ENCODE measurements around the gene SLC24A2. TPM values are rescaled to one million over a fixed set of nuclear protein-coding genes. Genes with fewer than 3 reads are reported as not detected.

SLC24A2 gene
- total RNA-seq, 1 donor from 2014 or later = 0.25 TPM

DNA sequence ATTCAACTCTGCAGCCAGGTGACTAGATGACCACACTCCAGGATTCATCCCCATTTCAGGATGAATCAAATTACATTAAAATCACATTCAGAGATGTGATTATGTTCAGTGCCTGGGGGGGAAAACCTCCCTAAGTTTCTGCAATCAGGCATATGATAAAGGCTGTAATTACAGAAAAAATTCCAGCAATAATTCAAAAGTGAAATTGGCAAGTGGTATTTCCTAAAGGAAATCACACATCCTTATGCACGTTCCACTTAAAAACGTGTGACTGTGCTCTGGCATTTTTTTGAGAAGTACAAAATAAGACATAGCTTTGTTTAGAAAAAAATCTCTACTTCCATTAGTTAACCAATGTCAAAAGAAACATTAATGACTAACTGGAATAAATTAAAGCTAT lies 5.3 kb downstream of the SLC24A2 start:
- no peak for DNase-seq (ENCODE audit: extremely low spot score in 2 of 2)
- no peaks in the 10 kb centered on the region for H3K27me3 ChIP-seq
- no peak overlapping the region for H3K4me3 ChIP-seq
- intact Hi-C loops (cut with DNase I) = no loop called here
- no peaks in the 10 kb centered on the region for H3K9me3 ChIP-seq
- TF ChIP-seq POLR2A (IDR thresholded peaks at IDR 0.05) (no peak), POLR2AphosphoS5 (IDR thresholded peaks at IDR 0.05; ENCODE audit: insufficient read depth in 1 of 2, low read depth in 1 of 2) (no peak)
- TF ChIP-seq, protein P1, sequence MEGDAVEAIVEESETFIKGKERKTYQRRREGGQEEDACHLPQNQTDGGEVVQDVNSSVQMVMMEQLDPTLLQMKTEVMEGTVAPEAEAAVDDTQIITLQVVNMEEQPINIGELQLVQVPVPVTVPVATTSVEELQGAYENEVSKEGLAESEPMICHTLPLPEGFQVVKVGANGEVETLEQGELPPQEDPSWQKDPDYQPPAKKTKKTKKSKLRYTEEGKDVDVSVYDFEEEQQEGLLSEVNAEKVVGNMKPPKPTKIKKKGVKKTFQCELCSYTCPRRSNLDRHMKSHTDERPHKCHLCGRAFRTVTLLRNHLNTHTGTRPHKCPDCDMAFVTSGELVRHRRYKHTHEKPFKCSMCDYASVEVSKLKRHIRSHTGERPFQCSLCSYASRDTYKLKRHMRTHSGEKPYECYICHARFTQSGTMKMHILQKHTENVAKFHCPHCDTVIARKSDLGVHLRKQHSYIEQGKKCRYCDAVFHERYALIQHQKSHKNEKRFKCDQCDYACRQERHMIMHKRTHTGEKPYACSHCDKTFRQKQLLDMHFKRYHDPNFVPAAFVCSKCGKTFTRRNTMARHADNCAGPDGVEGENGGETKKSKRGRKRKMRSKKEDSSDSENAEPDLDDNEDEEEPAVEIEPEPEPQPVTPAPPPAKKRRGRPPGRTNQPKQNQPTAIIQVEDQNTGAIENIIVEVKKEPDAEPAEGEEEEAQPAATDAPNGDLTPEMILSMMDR (IDR thresholded peaks at IDR 0.05) = no peak
- H3K36me3 ChIP-seq = no peaks in the 10 kb centered on the region
- H3K4me1 ChIP-seq = peaks cover 5% of the 10 kb centered on the region
- H3K27ac ChIP-seq = no peak overlapping the region

DNA sequence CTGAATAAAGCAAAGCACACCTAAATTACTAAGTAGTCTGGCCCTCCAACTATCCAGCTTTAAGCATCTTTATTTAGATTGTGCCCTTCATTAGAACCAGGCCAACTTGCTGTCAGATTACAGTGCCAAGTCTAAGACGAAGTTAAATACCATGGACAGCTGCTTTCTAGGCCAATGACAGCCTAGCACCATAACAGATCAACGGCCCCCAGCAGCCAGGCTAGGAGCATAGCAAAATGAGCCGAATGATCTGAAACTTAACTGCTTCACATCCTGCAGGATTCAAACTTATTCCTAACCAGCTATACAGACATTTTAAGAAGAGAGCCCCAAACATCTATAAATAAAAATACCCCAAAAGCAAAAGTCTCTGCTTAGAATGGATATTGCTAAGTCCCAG lies 6.8 kb downstream of the SLC24A2 start:
- Histone ChIP-seq H3K9me3 (no peaks in the 10 kb centered on the region), H3K27ac (no peak overlapping the region), H3K36me3 (no peaks in the 10 kb centered on the region), H3K4me3 (no peak overlapping the region), H3K27me3 (no peaks in the 10 kb centered on the region), H3K4me1 (no peaks in the 10 kb centered on the region)
- DNase-seq (ENCODE audit: extremely low spot score in 2 of 2) = no peak
- intact Hi-C loops (cut with DNase I) = no loop called here
- TF ChIP-seq POLR2AphosphoS5 (IDR thresholded peaks at IDR 0.05; ENCODE audit: insufficient read depth in 1 of 2, low read depth in 1 of 2) (no peak), POLR2A (IDR thresholded peaks at IDR 0.05) (no peak)
- TF ChIP-seq, protein P1 (IDR thresholded peaks at IDR 0.05) = no peak

DNA sequence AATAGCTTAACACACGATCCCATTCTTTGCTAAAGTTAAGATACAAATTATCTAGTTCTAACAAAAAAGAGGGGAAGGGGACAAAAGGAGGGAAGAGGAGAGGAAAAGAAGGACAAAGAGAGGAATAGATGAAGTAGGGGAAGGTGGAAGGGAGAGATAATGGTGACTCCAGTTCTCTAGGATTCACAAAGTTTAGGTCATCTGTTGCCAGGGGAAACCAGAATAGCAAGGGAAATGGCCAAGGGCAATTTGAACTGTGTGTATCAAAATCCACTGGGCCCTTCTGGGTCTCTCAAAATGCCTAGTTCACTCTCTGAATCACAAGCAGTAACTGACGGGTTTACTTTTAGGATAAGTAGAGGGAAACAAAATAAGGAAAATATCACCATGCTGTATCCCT lies 7.6 kb downstream of the SLC24A2 start:
- H3K27ac ChIP-seq = no peak overlapping the region
- no peaks in the 10 kb centered on the region for H3K9me3 ChIP-seq
- no peak for DNase-seq (ENCODE audit: extremely low spot score in 2 of 2)
- no peaks in the 10 kb centered on the region for H3K27me3 ChIP-seq
- H3K36me3 ChIP-seq = no peaks in the 10 kb centered on the region
- TF ChIP-seq POLR2A (IDR thresholded peaks at IDR 0.05) = no peak
- TF ChIP-seq POLR2AphosphoS5 (IDR thresholded peaks at IDR 0.05; ENCODE audit: insufficient read depth in 1 of 2, low read depth in 1 of 2) = no peak
- TF ChIP-seq, protein P1 (IDR thresholded peaks at IDR 0.05) = no peak
- intact Hi-C loops (cut with DNase I) = no loop called here
- H3K4me1 ChIP-seq = no peaks in the 10 kb centered on the region
- H3K4me3 ChIP-seq = no peak overlapping the region

DNA sequence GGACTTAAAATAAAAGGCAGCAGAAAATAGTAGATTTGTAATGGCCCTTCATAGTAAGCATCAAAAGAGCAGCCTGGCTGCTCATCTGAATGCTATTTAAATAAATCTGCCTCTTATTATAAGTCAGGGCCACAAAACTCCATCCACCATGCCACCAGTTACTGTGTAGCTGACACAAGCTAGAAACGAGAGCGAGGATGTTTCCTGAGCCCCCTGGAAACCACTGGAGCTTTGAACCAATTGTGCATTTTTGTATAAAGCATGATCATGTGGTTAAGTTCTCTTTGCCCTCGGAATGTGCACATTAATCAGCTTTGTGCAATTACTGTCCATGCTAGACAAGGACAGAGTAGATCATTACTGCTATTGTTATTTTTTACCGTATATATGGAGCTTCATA lies 17.4 kb downstream of the SLC24A2 start:
- intact Hi-C loops (cut with DNase I) = no loop called here
- Histone ChIP-seq H3K27ac (no peak overlapping the region), H3K27me3 (no peaks in the 10 kb centered on the region), H3K4me3 (no peak overlapping the region), H3K4me1 (no peaks in the 10 kb centered on the region), H3K36me3 (no peaks in the 10 kb centered on the region), H3K9me3 (no peaks in the 10 kb centered on the region)
- no peak for DNase-seq (ENCODE audit: extremely low spot score in 2 of 2)
- TF ChIP-seq POLR2A (IDR thresholded peaks at IDR 0.05) = no peak

DNA sequence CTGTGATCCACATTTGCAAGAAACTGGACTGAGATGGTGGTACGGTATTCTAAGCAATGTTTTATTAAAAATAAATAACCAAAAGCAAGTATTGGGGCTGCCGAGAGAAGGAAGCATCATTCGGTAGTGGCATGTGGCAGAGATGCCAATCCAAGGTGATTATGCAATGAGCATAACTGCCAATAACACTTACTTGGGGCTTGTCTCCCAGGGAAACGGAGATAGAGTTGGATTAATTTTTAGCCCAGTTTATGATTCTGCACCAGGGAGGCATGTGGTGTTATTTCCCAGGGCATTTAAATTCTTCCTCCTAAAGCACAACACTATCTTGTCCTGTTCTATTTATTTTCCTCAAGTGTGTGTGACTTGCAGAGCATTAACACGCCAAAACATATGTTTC lies 17.9 kb downstream of the SLC24A2 start:
- H3K36me3 ChIP-seq = no peaks in the 10 kb centered on the region

More for the DNA sequence above, 17.9 kb downstream of the SLC24A2 start:
- Histone ChIP-seq H3K9me3 (no peaks in the 10 kb centered on the region), H3K27me3 (no peaks in the 10 kb centered on the region), H3K27ac (no peak overlapping the region), H3K4me3 (no peak overlapping the region), H3K4me1 (no peaks in the 10 kb centered on the region)
- TF ChIP-seq, protein P1 (IDR thresholded peaks at IDR 0.05) = no peak
- no peak for TF ChIP-seq POLR2A (IDR thresholded peaks at IDR 0.05)
- no peak for TF ChIP-seq POLR2AphosphoS5 (IDR thresholded peaks at IDR 0.05; ENCODE audit: insufficient read depth in 1 of 2, low read depth in 1 of 2)
- intact Hi-C loops (cut with DNase I) = no loop called here
- no peak for DNase-seq (ENCODE audit: extremely low spot score in 2 of 2)
